ENCODE results near the gene RBCK1. TPM values are rescaled to one million over a fixed set of nuclear protein-coding genes. Genes with fewer than 3 reads are reported as not detected.
A peak's percentile ranks its signal among the peaks of the same experiment; 100 is the strongest.

Gene RBCK1
- total and polyA plus RNA-seq, 8 donors, result 34.9 to 148 (median 44.7) TPM

DNA sequence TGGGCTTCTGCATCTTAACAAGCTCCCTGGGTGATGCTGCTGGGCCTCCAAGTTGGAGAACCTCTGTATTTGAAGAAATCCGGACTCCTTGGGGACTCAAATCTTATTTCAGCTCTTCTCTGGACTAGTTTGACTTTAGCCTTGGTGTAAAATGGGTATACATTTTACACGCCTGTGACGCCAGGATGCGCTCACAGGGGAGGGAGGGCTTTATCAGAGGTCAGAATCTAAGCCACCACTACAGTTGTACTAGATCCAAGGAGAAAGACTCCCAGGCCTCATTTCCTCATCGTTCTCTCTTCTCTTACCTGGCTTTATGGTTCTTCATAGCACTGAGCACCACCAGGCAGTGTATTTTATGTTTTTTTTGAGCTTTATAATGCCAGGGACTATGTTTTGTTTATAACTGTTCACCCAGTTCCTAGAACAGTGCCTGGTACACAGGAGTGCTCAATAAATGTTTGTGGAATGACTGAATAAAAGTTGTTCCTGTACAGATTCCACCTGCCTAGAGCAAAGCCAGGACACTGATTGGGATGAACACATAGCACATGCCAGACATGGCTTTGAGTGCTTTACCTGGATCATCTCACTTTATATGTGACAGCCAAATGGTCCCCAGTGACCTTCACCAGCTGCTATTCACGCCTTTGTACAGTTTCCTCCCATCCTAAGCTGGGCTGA, 5.1 kb upstream of the RBCK1 start:
- no peak for FAIRE-seq

DNA sequence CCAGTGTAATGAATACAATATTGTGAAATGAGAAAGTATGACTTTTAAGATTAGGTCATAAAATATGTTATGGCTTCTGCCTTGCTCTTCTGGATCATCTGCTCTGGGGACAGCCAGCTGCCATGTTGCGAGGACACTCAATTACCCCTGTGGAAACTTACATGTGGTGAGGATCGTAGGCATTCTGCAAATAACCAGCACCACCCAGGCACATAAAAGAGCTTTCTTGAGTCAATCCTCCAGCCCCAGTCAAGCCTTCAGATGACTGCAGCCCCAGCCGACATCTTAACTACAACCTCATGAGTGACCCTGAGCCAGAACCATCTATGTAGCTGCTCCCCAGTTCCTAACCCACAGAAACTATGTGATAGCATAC, 4.5 kb upstream of the RBCK1 start:
- Histone ChIP-seq H3K9me3 (no peaks in the 10 kb centered on the region), H3K27ac (no peak overlapping the region), H3K27me3 (no peaks in the 10 kb centered on the region), H3K36me3 (no peaks in the 10 kb centered on the region), H3K4me3 (no peak overlapping the region), H3K4me1 (peaks cover 0 to 4% (median 0%) of the 10 kb centered on the region in 3 donors)
- no peak for ATAC-seq
- WGBS, 2 donors, result 92 to 96% methylated on average over 3 of the region's 3 CpGs
- FAIRE-seq, result no peak
- no peak for DNase-seq
- TF ChIP-seq, protein P1, sequence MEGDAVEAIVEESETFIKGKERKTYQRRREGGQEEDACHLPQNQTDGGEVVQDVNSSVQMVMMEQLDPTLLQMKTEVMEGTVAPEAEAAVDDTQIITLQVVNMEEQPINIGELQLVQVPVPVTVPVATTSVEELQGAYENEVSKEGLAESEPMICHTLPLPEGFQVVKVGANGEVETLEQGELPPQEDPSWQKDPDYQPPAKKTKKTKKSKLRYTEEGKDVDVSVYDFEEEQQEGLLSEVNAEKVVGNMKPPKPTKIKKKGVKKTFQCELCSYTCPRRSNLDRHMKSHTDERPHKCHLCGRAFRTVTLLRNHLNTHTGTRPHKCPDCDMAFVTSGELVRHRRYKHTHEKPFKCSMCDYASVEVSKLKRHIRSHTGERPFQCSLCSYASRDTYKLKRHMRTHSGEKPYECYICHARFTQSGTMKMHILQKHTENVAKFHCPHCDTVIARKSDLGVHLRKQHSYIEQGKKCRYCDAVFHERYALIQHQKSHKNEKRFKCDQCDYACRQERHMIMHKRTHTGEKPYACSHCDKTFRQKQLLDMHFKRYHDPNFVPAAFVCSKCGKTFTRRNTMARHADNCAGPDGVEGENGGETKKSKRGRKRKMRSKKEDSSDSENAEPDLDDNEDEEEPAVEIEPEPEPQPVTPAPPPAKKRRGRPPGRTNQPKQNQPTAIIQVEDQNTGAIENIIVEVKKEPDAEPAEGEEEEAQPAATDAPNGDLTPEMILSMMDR (IDR thresholded peaks at IDR 0.05), result no peak
- intact Hi-C loops (cut with DNase I), result no loop called here

More for the DNA sequence above, 5.1 kb upstream of the RBCK1 start:
- H3K4me1 ChIP-seq, result peaks cover 0 to 4% (median 0%) of the 10 kb centered on the region in 3 donors
- H3K27me3 ChIP-seq, result no peaks in the 10 kb centered on the region
- H3K36me3 ChIP-seq, result no peaks in the 10 kb centered on the region
- H3K4me3 ChIP-seq, result no peak overlapping the region
- H3K27ac ChIP-seq, result no peak overlapping the region
- DNase-seq, result no peak
- WGBS, 2 donors, result 91 to 94% methylated on average over 6 of the region's 6 CpGs
- no peak for ATAC-seq
- TF ChIP-seq, protein P1 (IDR thresholded peaks at IDR 0.05), result no peak
- intact Hi-C loops (cut with DNase I), result no loop called here
- H3K9me3 ChIP-seq, result no peaks in the 10 kb centered on the region

DNA sequence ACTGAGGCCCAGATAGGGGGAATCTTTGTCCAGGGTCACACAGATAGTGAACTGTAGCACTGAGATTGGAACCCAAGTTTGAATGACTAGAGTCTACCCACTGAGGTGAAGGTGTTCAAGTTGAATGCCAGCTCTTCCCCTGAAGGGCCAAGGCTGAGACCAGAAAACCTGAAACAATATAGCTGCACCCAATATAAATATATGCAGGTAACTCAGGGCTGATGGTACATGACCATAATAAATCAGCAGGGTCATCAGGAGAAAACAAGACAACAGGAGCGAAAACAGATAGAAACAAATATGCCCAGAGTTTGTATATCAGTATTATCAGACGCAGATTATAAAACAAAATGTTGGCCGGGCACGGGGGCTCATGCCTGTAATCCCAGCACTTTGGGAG, 4.0 kb upstream of the RBCK1 start:
- H3K4me3 ChIP-seq, result no peak overlapping the region
- FAIRE-seq (no peak), ATAC-seq (no peak), DNase-seq (no peak)
- H3K27ac ChIP-seq, result no peak overlapping the region
- no peaks in the 10 kb centered on the region for H3K9me3 ChIP-seq
- intact Hi-C loops (cut with DNase I), result no loop called here
- TF ChIP-seq, protein P1 (IDR thresholded peaks at IDR 0.05), result no peak
- peaks cover 0 to 6% (median 1%) of the 10 kb centered on the region in 3 donors for H3K4me1 ChIP-seq
- H3K27me3 ChIP-seq, result no peaks in the 10 kb centered on the region
- 92 to 94% methylated on average over 4 of the region's 4 CpGs for WGBS, 2 donors
- no peaks in the 10 kb centered on the region for H3K36me3 ChIP-seq

DNA sequence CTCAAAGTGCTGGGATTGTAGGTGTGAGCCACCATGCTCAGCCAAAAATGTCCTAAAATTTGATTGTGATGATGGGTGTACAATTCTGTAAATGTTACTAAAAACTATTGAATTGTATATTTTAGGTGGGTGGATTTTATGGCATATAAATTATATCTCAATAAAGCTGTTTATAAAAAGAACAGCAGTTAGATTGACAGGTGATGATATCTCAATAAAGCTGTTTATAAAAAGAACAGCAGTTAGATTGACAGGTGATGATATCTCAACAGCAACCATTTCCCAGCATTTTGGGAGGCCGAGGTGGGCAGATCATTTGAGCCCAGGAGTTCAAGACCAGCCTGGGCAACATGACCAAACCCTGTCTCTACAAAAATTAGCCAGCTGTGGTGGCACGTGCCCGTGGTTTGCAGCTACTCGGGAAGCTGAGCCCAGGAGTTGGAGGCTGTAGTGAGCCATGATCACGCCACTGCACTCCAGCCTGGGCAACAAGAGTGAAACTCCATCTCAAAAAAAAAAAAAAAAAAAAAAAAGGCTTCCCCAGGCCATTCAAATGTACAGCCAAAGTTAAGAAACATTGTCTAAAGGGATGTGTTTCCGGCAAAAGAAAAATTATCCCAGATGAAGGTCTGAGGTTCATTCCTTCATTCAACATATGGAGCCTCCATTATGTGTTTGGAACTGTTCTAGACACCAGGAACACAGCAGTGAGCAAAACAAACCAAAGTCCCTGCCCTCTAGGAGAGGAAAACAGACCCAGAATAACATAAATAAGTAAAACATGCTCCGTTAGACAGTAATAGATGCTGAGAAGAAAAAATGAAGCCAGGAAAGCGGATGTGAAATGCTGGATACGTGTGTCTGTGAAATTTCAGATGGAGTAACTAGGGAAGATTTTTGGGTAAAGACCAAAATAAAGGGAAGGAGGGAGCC, 1.6 kb upstream of the RBCK1 start:
- WGBS, 2 donors, result 91% methylated on average over 9 of the region's 9 CpGs
- Histone ChIP-seq H3K4me1 (peaks cover 0 to 14% (median 8%) of the 10 kb centered on the region in 3 donors), H3K27me3 (no peaks in the 10 kb centered on the region), H3K9me3 (no peaks in the 10 kb centered on the region), H3K36me3 (peaks cover 0 to 1% (median 0%) of the 10 kb centered on the region in 3 donors), H3K27ac (peak overlapping the region in 1 of 4 donors; percentile 81), H3K4me3 (no peak overlapping the region)
- TF ChIP-seq, protein P1 (IDR thresholded peaks at IDR 0.05), result no peak
- no peak for FAIRE-seq
- no peak for DNase-seq
- intact Hi-C loops (cut with DNase I), result no loop called here
- ATAC-seq, result no peak
